A549 treated with DMSO at 1 μM for 4 hours (cell line): ENCODE measurements around the gene CCDC85A. TPM values are rescaled to one million over a fixed set of nuclear protein-coding genes. Genes with fewer than 3 reads are reported as not detected.

ENCODE experiments used
- total RNA-seq: library from RNA; stranded (reverse); fragments of 200-300 nt; extraction: Qiagen RNA extraction; gene quantifications from 5 replicates; pipeline ENCODE4 v1.2.3, GENCODE V29; 2022; ENCODE audit warnings: low read depth

Gene CCDC85A
- total RNA-seq = 0.09 to 0.16 TPM (median 0.13 TPM) in 5 replicates

GRCh38 chr2:56183643-56184499 lies at the start of gene CCDC85A:
Gene CCDC85A, plus strand, starts transcription at chr2:56183990. Its CDS starts 635 bp downstream, at chr2:56184625.

